K562 (cell line): ENCODE measurements around the gene B3GALT6. TPM values are rescaled to one million over a fixed set of nuclear protein-coding genes. Genes with fewer than 3 reads are reported as not detected.
A peak's percentile ranks its signal among the peaks of the same experiment; 100 is the strongest.

Experiments
- EP300 ChIP-seq: IDR thresholded peaks from 2 replicates; pipeline ENCODE4 v1.6.1; 2012; ENCODE audit warnings: low read length, improper control_type of control experiment
- SMAD2 ChIP-seq: fragments of 150-350 bp; IDR thresholded peaks from 2 replicates; pipeline ENCODE4 v1.6.1; 2014; ENCODE audit warnings: low read depth, mild to moderate bottlenecking, low read length
- ZNF384 ChIP-seq: IDR thresholded peaks from 2 replicates; pipeline ENCODE4 v1.6.1; 2012; ENCODE audit warnings: low read depth, low read length, improper control_type of control experiment
- polyA plus RNA-seq, 8 experiments: library from polyadenylated mRNA; depleted of rRNA in 4 of 8; stranded (reverse) in 5 of 8; unstranded in 3 of 8; fragments of >200 nt; fragmentation: Nextera tagmentation in 2 of 8; fragmentation: Illumina TruSeq in 1 of 8; extraction: Ambion mirVana in 2 of 8; extraction: Trizol in 1 of 8; gene quantifications; 2 replicates each; pipeline versions ENCODE4 v1.2.1 to v1.2.3, GENCODE V29; 2011 to 2014; ENCODE audit warnings: inconsistent platforms in 1 of 8, missing spikeins in 1 of 8
- total RNA-seq, 7 experiments: library from RNA; depleted of rRNA in 6 of 7; stranded (reverse); fragments of >200 nt in 6 of 7; fragmentation: Illumina TruSeq in 2 of 7; extraction: Trizol in 2 of 7; gene quantifications; 2 replicates each; pipeline versions ENCODE4 v1.2.1 to v1.2.3, GENCODE V29; 2011 to 2021; ENCODE audit warnings: low replicate concordance in 1 of 7
- TF ChIP-seq, protein P1 (sequence below), 2 experiments: fragments of 450-650 bp in 1 of 2; sonication (generic) in 1 of 2; formaldehyde crosslinking; conservative IDR thresholded peaks; 2 replicates each; pipeline versions ENCODE4 v1.4.0 to v1.8.1; 2020 to 2022; ENCODE audit warnings: mild to moderate bottlenecking in 1 of 2, missing genetic modification reagents in 1 of 2
- TF ChIP-seq, protein P2 (sequence below), 2 experiments: fragments of 450-650 bp in 1 of 2; sonication (generic) in 1 of 2; formaldehyde crosslinking in 1 of 2; IDR thresholded peaks; 2 replicates each; pipeline versions ENCODE4 v1.7.1 to v1.9.0; 2016 to 2022; ENCODE audit warnings: inconsistent platforms in 1 of 2, mild to moderate bottlenecking in 1 of 2, missing genetic modification reagents in 1 of 2
- TF ChIP-seq, protein P3 (sequence below), 2 experiments: fragments of 450-650 bp; formaldehyde crosslinking in 1 of 2; IDR thresholded peaks; 2 replicates each; pipeline versions ENCODE4 v1.4.0 to v1.6.1; 2014 to 2020; ENCODE audit warnings: mild to moderate bottlenecking in 2 of 2, borderline replicate concordance in 1 of 2, low read depth in 1 of 2

B3GALT6 gene
- total and polyA plus RNA-seq, 9 of the 15 experiments (the other 6 are each of a cell fraction or from before 2014, with no cell fraction given) = 0.68 to 29.8 (median 9.9) TPM

DNA sequence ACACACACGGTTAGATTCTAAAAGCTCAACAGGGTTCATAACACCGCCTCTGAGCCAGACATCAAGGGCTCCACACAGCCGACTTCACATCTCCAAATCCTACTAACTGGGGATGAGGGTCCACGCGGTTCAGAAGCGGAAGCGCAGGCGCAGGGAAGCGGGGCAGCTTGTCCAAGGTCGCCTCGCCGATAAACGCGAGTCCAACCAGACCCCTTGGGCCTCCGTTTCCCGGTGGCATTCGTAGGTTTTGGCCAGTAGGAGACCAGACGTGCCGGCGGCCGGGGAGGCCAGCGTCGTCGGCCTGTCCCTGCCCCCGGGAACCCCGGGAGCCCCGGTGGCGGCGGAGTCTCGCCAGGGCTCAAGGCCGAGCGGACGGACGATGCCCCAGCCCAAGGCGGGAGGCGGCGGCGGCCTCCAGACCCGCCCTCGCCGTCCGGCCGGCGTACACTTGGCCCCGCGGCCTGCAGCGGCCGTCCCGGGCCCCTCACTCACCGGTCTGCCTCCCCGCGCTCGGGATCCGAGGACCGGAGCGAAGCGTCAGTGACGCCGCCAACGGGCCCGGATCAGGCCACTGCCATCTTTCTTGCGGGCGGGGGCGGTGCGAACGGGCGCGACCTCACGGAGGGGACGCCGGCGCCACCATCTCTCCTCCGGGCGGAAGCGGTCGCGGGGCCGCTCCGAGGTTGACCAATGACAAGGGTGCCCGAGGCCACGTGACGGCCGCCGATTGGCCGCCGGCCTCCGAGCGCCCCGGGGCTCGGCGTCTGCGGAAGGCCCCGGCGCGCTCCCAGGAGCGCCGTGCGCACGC is 433 bp upstream of the B3GALT6 start, which contains the start of gene SDF4 (continued):
- TF ChIP-seq, protein P1, sequence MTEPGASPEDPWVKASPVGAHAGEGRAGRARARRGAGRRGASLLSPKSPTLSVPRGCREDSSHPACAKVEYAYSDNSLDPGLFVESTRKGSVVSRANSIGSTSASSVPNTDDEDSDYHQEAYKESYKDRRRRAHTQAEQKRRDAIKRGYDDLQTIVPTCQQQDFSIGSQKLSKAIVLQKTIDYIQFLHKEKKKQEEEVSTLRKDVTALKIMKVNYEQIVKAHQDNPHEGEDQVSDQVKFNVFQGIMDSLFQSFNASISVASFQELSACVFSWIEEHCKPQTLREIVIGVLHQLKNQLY (CRISPR knock-in tag; conservative IDR thresholded peaks at IDR 0.05) = 0 out of 4 replicates have a peak, but pooled peaks of 1 of the 2 experiments have one; percentile 37
- TF ChIP-seq, protein P2, sequence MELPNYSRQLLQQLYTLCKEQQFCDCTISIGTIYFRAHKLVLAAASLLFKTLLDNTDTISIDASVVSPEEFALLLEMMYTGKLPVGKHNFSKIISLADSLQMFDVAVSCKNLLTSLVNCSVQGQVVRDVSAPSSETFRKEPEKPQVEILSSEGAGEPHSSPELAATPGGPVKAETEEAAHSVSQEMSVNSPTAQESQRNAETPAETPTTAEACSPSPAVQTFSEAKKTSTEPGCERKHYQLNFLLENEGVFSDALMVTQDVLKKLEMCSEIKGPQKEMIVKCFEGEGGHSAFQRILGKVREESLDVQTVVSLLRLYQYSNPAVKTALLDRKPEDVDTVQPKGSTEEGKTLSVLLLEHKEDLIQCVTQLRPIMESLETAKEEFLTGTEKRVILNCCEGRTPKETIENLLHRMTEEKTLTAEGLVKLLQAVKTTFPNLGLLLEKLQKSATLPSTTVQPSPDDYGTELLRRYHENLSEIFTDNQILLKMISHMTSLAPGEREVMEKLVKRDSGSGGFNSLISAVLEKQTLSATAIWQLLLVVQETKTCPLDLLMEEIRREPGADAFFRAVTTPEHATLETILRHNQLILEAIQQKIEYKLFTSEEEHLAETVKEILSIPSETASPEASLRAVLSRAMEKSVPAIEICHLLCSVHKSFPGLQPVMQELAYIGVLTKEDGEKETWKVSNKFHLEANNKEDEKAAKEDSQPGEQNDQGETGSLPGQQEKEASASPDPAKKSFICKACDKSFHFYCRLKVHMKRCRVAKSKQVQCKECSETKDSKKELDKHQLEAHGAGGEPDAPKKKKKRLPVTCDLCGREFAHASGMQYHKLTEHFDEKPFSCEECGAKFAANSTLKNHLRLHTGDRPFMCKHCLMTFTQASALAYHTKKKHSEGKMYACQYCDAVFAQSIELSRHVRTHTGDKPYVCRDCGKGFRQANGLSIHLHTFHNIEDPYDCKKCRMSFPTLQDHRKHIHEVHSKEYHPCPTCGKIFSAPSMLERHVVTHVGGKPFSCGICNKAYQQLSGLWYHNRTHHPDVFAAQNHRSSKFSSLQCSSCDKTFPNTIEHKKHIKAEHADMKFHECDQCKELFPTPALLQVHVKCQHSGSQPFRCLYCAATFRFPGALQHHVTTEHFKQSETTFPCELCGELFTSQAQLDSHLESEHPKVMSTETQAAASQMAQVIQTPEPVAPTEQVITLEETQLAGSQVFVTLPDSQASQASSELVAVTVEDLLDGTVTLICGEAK (IDR thresholded peaks at IDR 0.05) = peak; percentile 80
- TF ChIP-seq, protein P2 (CRISPR knock-in tag; IDR thresholded peaks at IDR 0.05) = no peak
- TF ChIP-seq SMAD2 (no peak), ZNF384 (no peak), EP300 (no peak)
- TF ChIP-seq, protein P3, sequence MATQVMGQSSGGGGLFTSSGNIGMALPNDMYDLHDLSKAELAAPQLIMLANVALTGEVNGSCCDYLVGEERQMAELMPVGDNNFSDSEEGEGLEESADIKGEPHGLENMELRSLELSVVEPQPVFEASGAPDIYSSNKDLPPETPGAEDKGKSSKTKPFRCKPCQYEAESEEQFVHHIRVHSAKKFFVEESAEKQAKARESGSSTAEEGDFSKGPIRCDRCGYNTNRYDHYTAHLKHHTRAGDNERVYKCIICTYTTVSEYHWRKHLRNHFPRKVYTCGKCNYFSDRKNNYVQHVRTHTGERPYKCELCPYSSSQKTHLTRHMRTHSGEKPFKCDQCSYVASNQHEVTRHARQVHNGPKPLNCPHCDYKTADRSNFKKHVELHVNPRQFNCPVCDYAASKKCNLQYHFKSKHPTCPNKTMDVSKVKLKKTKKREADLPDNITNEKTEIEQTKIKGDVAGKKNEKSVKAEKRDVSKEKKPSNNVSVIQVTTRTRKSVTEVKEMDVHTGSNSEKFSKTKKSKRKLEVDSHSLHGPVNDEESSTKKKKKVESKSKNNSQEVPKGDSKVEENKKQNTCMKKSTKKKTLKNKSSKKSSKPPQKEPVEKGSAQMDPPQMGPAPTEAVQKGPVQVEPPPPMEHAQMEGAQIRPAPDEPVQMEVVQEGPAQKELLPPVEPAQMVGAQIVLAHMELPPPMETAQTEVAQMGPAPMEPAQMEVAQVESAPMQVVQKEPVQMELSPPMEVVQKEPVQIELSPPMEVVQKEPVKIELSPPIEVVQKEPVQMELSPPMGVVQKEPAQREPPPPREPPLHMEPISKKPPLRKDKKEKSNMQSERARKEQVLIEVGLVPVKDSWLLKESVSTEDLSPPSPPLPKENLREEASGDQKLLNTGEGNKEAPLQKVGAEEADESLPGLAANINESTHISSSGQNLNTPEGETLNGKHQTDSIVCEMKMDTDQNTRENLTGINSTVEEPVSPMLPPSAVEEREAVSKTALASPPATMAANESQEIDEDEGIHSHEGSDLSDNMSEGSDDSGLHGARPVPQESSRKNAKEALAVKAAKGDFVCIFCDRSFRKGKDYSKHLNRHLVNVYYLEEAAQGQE (IDR thresholded peaks at IDR 0.05; ENCODE audit: borderline replicate concordance) = peak; percentile 93
- TF ChIP-seq, protein P3 (CRISPR knock-in tag; IDR thresholded peaks at IDR 0.05; ENCODE audit: low read depth) = peak; percentile 83
